ENCODE measurements around the gene RC3H2. TPM values are rescaled to one million over a fixed set of nuclear protein-coding genes. Genes with fewer than 3 reads are reported as not detected.
"Not testable (repeated sequence)": the region's sequence is repeated elsewhere in the genome, so short reads cannot be mapped to it uniquely, and the experiment has no call there.

RC3H2 gene
- polyA plus RNA-seq, 3 donors, result 45.2 to 47.6 (median 46.3) TPM

GRCh38 chr9:122819791-122820489 is 85.2 kb downstream of the RC3H2 start:
- no peak for DNase-seq (ENCODE audit: extremely low read depth in 1 of 11, low read depth in 9 of 11, low spot score in 4 of 11)

- DNase-seq (ENCODE audit: extremely low read depth in 1 of 11, low read depth in 9 of 11, low spot score in 4 of 11), result no peak
Observed at GRCh38 chr9:122819326-122819725, 85.8 kb downstream of the RC3H2 start.

- no peak for DNase-seq (ENCODE audit: extremely low read depth in 1 of 11, low read depth in 9 of 11, low spot score in 4 of 11)
Observed at GRCh38 chr9:122816163-122816867, 88.8 kb downstream of the RC3H2 start.

GRCh38 chr9:122815544-122815943 is 89.6 kb downstream of the RC3H2 start:
- no peak for DNase-seq (ENCODE audit: extremely low read depth in 1 of 11, low read depth in 9 of 11, low spot score in 4 of 11)

GRCh38 chr9:122814545-122814944 is 90.6 kb downstream of the RC3H2 start:
- no peak for DNase-seq (ENCODE audit: extremely low read depth in 1 of 11, low read depth in 9 of 11, low spot score in 4 of 11)

DNA sequence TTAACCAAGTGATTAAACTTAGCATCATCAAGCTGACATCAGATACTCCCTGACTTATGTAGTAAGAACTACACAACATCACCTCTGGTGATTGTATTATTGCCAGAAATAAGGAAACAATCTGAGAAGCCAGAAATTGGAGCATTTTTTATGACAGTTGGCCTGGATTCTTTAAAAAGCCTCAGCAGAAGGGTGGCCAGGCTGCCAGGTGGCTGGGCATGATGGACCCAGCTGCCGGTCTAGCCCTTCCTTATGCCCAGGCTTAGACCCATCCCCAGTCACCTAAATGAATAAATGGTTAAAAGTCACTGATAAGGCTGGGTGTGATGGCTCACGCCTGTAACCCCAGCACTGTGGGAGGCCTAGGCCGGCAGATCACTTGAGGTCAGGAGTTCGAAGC is 92.4 kb downstream of the RC3H2 start:
- no peak for DNase-seq (ENCODE audit: extremely low read depth in 1 of 11, low read depth in 9 of 11, low spot score in 4 of 11)

DNA sequence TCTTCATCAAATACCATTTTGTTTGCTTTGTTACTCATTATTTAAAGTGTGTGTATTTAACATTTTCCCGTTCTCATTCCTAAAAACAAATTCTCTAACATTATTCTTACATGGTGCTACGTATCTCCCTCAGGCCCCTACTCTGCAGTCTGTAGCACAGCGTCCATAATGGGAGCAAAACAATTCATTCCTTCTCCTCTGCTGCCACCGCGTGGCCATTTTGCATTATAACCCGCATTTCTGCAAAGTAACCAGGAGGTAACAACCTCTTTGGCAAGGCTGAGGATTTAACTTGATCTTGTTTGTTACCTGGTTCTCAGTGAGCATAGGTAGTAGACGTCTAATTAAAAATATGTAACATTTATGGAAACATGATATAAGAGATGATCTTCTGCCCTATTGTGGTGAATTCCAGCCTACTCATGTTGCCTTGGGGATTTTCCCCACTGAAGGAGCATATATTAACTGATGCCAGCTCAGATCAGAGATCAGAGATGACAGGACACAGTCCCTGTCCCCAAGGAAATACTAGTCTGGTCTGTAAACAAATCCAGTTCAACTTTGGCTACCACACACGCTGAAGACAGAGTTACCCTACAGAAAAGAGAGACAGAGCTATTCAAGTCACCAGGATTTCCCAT is 94.7 kb downstream of the RC3H2 start:
- peak; percentile 47 to 83 (median 68) for DNase-seq (ENCODE audit: extremely low read depth in 1 of 11, low read depth in 9 of 11, low spot score in 4 of 11)

GRCh38 chr9:122809261-122809660 is 95.9 kb downstream of the RC3H2 start:
- not testable (repeated sequence) for DNase-seq (ENCODE audit: extremely low read depth in 1 of 11, low read depth in 9 of 11, low spot score in 4 of 11)

DNA sequence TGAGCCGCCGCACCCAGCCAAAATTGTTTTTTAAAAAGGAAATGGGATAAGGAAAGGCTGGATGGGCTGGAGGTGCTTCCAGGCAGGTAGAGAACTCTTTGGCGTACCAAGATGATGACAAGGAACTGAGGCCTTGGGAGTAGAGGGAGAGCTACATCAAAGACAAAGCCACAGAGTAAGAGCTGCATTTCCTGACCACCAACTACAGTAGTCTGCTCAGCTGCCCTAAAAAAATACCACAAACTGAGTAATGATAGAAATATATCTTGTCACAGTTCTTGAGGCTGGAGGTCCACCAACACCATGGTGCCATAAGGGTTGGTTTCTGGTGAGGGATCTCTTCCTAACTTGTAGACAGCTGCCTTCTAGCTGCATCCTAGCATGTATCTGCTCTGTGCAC is 97.0 kb downstream of the RC3H2 start:
- no peak for DNase-seq (ENCODE audit: extremely low read depth in 1 of 11, low read depth in 9 of 11, low spot score in 4 of 11)

DNA sequence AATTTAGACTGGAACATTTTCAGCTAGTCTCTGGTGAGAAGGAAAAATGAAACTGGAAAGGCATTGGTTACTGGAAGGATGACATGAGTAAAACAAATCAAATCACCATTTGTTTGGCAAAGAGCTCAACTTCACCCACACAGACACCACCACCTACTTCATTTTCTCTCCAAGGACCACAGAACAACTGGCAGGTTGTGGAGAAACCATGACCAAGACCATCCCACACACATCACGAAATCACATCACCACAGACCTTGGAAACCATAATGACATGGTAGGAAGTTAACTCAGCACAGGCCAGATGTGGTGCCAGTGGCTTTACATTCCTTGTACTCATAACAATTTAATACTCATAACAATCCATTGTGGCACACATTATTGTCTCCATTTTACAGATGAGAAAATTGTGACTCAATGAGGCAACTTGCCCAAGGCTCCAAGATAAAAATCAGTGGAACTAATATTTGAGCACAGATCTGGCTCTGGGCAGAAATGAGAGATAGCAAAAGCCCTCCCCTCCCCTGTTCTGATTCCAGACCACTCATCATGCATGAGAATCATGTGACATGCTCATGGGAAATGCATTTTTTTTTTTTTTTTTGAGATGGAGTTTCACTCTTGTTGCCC is 97.8 kb downstream of the RC3H2 start:
- DNase-seq (ENCODE audit: extremely low read depth in 1 of 11, low read depth in 9 of 11, low spot score in 4 of 11), result no peak

- DNase-seq (ENCODE audit: extremely low read depth in 1 of 11, low read depth in 9 of 11, low spot score in 4 of 11), result no peak
Observed at GRCh38 chr9:122806661-122807060, 98.5 kb downstream of the RC3H2 start.

GRCh38 chr9:122800066-122801060 is 104.8 kb downstream of the RC3H2 start, which contains the start of gene OR1K1:
OR1K1 (plus strand) TSS chr9:122800123; CDS start chr9:122800123, 0 bp downstream.
- no peak for DNase-seq (ENCODE audit: extremely low read depth in 1 of 11, low read depth in 9 of 11, low spot score in 4 of 11)

- no peak for DNase-seq (ENCODE audit: extremely low read depth in 1 of 11, low read depth in 9 of 11, low spot score in 4 of 11)
Observed at GRCh38 chr9:122797316-122798063, 107.7 kb downstream of the RC3H2 start.

Other genes with a start within 250 kb of the RC3H2 start
- gene OR1B1, start 247.7 kb downstream of the RC3H2 start, polyA plus RNA-seq (ENCODE audit: insufficient read length in 3 of 3), result not detected
- gene OR1L1, start 243.6 kb downstream of the RC3H2 start, polyA plus RNA-seq (ENCODE audit: insufficient read length in 3 of 3), result not detected
- gene OR1L3, start 230.2 kb downstream of the RC3H2 start, polyA plus RNA-seq (ENCODE audit: insufficient read length in 3 of 3), result not detected
- not detected for gene OR1L4, start 181.4 kb downstream of the RC3H2 start, polyA plus RNA-seq (ENCODE audit: insufficient read length in 3 of 3)
- not detected for gene OR1L6, start 163.1 kb downstream of the RC3H2 start, polyA plus RNA-seq (ENCODE audit: insufficient read length in 3 of 3)
- gene OR5C1, start 116.4 kb downstream of the RC3H2 start, polyA plus RNA-seq (ENCODE audit: insufficient read length in 3 of 3), result not detected
- gene OR1K1, start 105.2 kb downstream of the RC3H2 start, polyA plus RNA-seq (ENCODE audit: insufficient read length in 3 of 3), result not detected
- gene PDCL, start 76.8 kb downstream of the RC3H2 start, polyA plus RNA-seq (ENCODE audit: insufficient read length in 3 of 3), result 10 to 100 TPM; 31.0 to 36.7 (median 31.4) TPM
- gene ZBTB6, start 8.0 kb upstream of the RC3H2 start, polyA plus RNA-seq (ENCODE audit: insufficient read length in 3 of 3), result 10 to 100 TPM; 12.5 to 14.0 (median 13.9) TPM
- gene ZBTB26, start 26.2 kb upstream of the RC3H2 start, polyA plus RNA-seq (ENCODE audit: insufficient read length in 3 of 3), result 10 to 100 TPM; 19.2 to 22.6 (median 20.8) TPM
- 10 to 100 TPM; 59.5 to 67.8 (median 67.3) TPM for gene RABGAP1, start 35.7 kb upstream of the RC3H2 start, polyA plus RNA-seq (ENCODE audit: insufficient read length in 3 of 3)
- gene GPR21, start 128.3 kb upstream of the RC3H2 start, polyA plus RNA-seq (ENCODE audit: insufficient read length in 3 of 3), result under 1 TPM in 2 of 3 donors, not detected in 1; 0.32 to 0.33 TPM

Data from renal cortex interstitium (tissue), 11 donors.